ENCODE data around the gene CDC42EP5.

The CDC42EP5 gene

DNA sequence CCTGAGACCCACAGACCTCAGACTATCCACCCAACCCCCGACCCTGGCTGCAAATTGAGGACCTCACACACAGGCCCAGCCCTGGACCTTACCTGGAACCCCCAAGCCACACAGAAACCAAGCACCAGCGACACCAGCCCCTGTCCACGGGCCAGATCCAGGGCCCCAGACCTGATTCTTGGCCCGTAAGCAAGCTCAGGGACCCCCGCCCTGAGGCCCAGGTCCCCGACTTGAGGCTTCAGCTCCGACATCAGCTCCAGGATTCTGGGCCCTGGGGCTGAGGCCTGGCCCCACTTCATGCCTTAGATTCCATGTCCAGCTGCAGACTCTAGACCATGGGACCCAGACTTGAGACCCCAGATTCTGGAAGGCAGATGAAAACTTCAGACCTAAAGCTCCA, 51.6 kb downstream of the CDC42EP5 start:
- no peaks in the 10 kb centered on the region for H3K9me3 ChIP-seq (ENCODE audit: low read length)
- H3K4me2 ChIP-seq (ENCODE audit: low read length), result no peak overlapping the region
- H3F3A ChIP-seq (ENCODE audit: insufficient read depth, low read length), result no peaks in the 10 kb centered on the region
- H3K27me3 ChIP-seq (ENCODE audit: insufficient read depth, low read length), result no peaks in the 10 kb centered on the region; the same call in 1 of the 2 replicates
- H3K4me1 ChIP-seq (ENCODE audit: insufficient read depth, low read length, severe bottlenecking), result no peaks in the 10 kb centered on the region
- H2AFZ ChIP-seq (ENCODE audit: low read length), result no peak overlapping the region
- no peaks in the 10 kb centered on the region for H3K9me2 ChIP-seq (ENCODE audit: low read depth, low read length)
- H3K9ac ChIP-seq (ENCODE audit: low read length), result no peak overlapping the region
- H3K79me2 ChIP-seq (ENCODE audit: insufficient read depth, low read length), result no peaks in the 10 kb centered on the region
- no peak overlapping the region for H3K27ac ChIP-seq (ENCODE audit: low read depth, low read length, poor library complexity, severe bottlenecking)
- no peaks in the 10 kb centered on the region for H4K20me1 ChIP-seq (ENCODE audit: insufficient read depth, low read length)
- no peak overlapping the region for H3K4me3 ChIP-seq (ENCODE audit: low read depth, low read length, poor library complexity, severe bottlenecking)
- H3K36me3 ChIP-seq (ENCODE audit: insufficient read depth, low read length), result no peaks in the 10 kb centered on the region
- TF ChIP-seq EZH2 (IDR thresholded peaks at IDR 0.05; ENCODE audit: borderline replicate concordance, low read length) (no peak), CTCF (IDR thresholded peaks at IDR 0.05; ENCODE audit: low read length) (no peak)

DNA sequence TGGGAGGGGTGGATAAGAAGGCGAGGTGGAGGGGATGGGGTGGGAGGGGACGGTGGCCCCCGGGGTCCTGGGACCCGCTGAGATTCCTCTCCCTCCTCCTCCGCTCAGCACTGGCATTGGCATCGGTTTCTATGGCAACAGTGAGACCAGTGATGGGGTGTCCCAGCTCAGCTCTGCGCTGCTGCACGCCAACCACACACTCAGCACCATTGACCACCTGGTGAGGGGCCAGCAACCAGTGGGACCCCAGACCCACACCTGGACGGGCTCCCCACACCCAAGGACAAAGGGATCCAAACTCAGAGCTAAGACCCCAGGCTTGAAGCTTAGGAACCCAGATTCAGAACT, 52.0 kb downstream of the CDC42EP5 start:
- Histone ChIP-seq H3K4me1 (ENCODE audit: insufficient read depth, low read length, severe bottlenecking) (no peaks in the 10 kb centered on the region), H3K27ac (ENCODE audit: low read depth, low read length, poor library complexity, severe bottlenecking) (no peak overlapping the region), H4K20me1 (ENCODE audit: insufficient read depth, low read length) (no peaks in the 10 kb centered on the region), H3K36me3 (ENCODE audit: insufficient read depth, low read length) (no peaks in the 10 kb centered on the region), H3F3A (ENCODE audit: insufficient read depth, low read length) (no peaks in the 10 kb centered on the region), H3K9ac (ENCODE audit: low read length) (no peak overlapping the region), H3K4me3 (ENCODE audit: low read depth, low read length, poor library complexity, severe bottlenecking) (no peak overlapping the region), H2AFZ (ENCODE audit: low read length) (no peak overlapping the region), H3K27me3 (ENCODE audit: insufficient read depth, low read length) (no peaks in the 10 kb centered on the region; the same call in 1 of the 2 replicates), H3K4me2 (ENCODE audit: low read length) (no peak overlapping the region), H3K79me2 (ENCODE audit: insufficient read depth, low read length) (no peaks in the 10 kb centered on the region), H3K9me3 (ENCODE audit: low read length) (no peaks in the 10 kb centered on the region), H3K9me2 (ENCODE audit: low read depth, low read length) (no peaks in the 10 kb centered on the region)
- TF ChIP-seq CTCF (IDR thresholded peaks at IDR 0.05; ENCODE audit: low read length), result no peak
- TF ChIP-seq EZH2 (IDR thresholded peaks at IDR 0.05; ENCODE audit: borderline replicate concordance, low read length), result no peak

GRCh38 chr19:54420383-54421168, 52.5 kb downstream of the CDC42EP5 start:
- no peak overlapping the region for H3K27ac ChIP-seq (ENCODE audit: low read depth, low read length, poor library complexity, severe bottlenecking)
- no peak overlapping the region for H3K4me2 ChIP-seq (ENCODE audit: low read length)
- H3K9ac ChIP-seq (ENCODE audit: low read length), result no peak overlapping the region
- no peaks in the 10 kb centered on the region for H3F3A ChIP-seq (ENCODE audit: insufficient read depth, low read length)
- no peak overlapping the region for H3K4me3 ChIP-seq (ENCODE audit: low read depth, low read length, poor library complexity, severe bottlenecking)
- no peaks in the 10 kb centered on the region for H3K9me2 ChIP-seq (ENCODE audit: low read depth, low read length)
- H2AFZ ChIP-seq (ENCODE audit: low read length), result no peak overlapping the region
- H4K20me1 ChIP-seq (ENCODE audit: insufficient read depth, low read length), result no peaks in the 10 kb centered on the region
- no peaks in the 10 kb centered on the region for H3K36me3 ChIP-seq (ENCODE audit: insufficient read depth, low read length)
- H3K9me3 ChIP-seq (ENCODE audit: low read length), result no peaks in the 10 kb centered on the region
- TF ChIP-seq CTCF (IDR thresholded peaks at IDR 0.05; ENCODE audit: low read length) (no peak), EZH2 (IDR thresholded peaks at IDR 0.05; ENCODE audit: borderline replicate concordance, low read length) (no peak)
- no peaks in the 10 kb centered on the region for H3K4me1 ChIP-seq (ENCODE audit: insufficient read depth, low read length, severe bottlenecking)
- H3K27me3 ChIP-seq (ENCODE audit: insufficient read depth, low read length), result no peaks in the 10 kb centered on the region; the same call in 1 of the 2 replicates
- H3K79me2 ChIP-seq (ENCODE audit: insufficient read depth, low read length), result no peaks in the 10 kb centered on the region

Data from OCI-LY1 (cell line).